COLO668 (cell line): ENCODE measurements around the gene TTC4.

Experiments used
- DNase-seq: peaks from one replicate; lab custom pipeline; 2025; ENCODE audit not compliant: unreplicated experiment; lab: John Stamatoyannopoulos, UW

The TTC4 gene, protein sequence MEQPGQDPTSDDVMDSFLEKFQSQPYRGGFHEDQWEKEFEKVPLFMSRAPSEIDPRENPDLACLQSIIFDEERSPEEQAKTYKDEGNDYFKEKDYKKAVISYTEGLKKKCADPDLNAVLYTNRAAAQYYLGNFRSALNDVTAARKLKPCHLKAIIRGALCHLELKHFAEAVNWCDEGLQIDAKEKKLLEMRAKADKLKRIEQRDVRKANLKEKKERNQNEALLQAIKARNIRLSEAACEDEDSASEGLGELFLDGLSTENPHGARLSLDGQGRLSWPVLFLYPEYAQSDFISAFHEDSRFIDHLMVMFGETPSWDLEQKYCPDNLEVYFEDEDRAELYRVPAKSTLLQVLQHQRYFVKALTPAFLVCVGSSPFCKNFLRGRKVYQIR

DNA sequence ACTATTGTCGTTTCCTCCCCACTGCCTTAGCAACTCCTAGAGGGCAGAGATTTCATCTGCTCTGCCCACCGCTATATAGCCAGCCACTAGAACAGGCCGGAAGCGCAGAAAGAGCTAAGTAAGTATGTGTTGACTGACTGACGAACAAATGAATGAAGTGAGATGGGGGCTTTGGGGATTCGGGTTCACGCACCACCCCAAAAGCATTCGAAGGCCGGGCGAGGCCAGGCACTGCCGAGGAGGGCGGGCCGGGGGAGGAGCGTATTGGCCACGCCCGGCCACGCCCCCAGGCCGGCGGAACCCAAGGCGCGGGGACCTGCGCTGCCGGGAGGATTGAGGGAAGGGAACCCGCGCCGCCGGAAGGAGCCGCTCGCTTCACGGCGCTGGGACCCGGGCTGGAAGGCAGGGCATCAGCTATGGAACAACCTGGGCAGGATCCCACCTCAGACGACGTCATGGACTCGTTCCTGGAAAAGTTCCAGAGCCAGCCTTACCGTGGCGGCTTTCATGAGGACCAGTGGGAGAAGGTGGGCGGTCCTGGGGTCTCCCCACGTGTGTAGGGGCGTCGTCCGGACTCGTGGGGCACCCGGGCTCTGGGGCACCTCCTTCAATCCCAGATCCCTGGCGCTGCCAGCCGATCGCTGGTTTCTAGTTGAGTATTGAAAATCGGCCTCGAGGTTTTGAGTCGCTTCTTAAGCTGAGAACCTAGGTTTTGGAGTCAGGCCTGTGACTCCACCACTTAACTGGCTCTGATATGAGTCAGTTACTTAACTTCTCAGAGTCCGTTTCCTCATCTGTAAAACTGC, at the start of gene TTC4:
Gene TTC4 (plus strand): TSS at position 369 of the 806 bp plus-strand sequence. CDS start 48 bp downstream, at position 417.
- DNase-seq = peak; percentile 97

DNA sequence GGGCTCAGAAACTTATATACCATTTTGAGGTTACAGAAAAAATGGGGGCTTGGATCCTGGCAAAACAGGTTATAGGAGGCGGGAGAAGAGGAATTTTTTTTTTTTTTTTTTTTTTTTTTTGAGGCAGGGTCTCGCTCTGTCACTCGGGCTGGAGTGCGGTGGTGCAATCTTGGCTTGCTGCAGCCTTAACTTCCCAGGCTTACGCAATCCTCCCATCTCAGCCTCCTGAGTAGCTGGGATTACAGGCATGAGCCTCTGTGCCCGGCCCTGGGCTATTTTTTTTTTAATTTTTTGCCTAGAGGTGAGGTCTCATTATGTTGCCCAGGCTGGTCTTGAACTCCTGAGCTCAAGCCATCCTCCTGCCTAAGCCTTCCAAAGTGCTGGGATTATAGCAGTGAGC, 49.3 kb upstream of the TTC4 start:
- no peak for DNase-seq

DNA sequence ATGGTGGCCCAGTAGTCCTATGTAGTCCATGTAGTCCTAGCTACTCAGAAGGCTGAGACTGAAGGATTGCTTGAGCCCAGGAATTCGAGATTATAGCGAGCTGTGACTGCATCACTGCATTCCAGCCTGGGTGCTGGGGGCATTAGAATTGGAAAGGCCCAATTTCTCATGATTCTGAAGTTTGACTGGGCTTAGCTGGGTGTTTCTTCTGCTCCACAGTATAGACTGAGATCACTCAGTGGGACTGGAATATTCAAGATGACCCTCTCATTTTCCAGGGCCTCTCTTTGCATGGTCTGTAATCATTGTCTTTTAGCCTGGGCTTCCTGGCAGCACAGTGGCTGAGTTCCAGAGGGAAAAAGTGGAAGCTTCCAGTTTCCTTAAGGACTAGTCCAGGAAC, 47.9 kb upstream of the TTC4 start:
- no peak for DNase-seq

DNA sequence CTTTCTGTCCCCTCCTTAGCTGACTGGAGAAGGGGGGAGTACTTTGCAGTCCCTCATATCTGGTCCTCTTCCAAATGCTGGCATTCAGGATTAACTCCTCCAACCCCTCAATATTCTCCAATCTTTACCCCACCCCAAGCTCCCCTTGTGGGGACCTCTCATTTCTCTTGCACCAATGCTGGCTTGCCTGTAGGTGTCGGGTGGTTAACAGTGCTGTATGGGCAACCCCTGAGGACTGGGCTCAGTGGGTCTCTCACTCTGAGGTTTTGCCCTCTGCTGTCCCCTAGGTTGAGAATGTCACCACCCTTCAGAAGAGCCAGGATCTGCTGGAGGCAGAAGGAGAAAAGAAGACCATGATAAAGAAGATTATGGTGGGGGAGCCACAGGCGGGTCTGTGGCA, 47.1 kb upstream of the TTC4 start:
- no peak for DNase-seq

DNA sequence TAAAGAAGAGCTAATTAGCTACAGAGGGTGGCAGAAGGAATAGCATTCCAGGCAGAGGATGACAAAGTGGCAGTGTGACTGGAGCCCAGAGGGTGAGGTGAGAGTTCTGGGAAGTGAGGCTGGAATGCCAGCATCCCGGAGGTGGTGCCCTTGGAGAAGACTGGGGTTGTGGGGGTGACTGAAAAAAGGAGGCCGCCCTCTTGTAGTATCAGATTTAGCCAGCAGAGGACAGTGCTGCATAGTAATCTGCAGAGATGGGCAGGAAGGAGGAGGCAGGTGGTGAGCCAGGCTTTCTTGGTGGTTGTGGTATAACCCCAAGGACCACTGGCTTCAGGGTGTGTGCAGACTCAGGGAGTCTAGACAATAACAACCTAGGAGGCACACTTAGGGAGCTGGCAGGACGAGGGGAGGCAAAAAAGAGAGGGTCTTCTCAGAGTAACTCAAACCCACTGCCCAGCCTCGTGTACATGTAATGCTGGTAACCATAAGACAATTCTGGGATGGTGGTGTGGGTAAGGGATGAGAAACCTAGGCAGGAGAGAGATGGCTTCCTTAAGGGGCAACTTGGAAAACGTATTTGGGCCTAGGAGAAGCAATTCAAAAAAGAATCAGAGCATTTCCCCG, 43.6 kb upstream of the TTC4 start:
- DNase-seq = peak; percentile 70

DNA sequence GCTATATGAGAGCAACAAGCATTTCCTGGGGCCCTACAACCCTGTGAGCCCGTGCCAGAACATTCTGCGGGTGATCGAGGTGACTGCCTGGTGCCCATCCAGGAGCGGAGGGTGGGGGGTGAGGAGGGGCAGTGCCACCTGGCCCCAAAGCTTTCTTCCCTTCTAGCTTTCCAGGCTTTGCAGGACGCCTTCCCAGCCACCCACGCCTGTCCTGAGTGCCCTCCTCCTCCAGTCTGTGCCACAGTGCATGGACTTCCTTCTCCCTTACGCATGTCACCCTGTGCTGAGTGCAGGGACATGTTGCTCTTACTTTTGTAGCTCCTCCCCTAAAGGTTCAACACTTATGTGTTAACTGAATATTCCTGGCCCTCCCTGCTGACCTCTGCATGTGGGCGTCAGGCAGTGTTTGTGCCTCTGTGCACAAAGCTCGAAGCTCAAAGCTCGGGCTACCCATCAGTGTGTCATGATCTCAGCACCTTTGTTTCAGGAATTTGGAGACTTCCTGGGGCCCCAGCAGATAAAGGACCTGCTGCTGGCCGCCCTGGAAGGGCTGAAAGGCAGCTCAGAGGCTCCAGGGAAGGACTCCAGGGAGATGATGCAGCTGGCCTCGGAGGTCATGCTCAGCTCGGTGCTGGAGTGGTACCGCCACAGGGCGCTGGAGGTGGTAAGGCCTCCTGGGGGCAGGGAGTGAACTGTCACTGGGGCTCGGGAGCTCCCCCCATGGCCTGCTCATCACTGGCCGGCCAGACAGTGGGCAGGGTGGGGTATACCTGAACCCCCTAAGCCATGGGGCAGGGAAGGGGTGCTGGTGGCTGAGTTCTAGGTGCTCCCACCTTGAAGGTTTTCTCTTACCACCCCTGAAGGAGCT, 36.7 kb upstream of the TTC4 start:
- DNase-seq = no peak

DNA sequence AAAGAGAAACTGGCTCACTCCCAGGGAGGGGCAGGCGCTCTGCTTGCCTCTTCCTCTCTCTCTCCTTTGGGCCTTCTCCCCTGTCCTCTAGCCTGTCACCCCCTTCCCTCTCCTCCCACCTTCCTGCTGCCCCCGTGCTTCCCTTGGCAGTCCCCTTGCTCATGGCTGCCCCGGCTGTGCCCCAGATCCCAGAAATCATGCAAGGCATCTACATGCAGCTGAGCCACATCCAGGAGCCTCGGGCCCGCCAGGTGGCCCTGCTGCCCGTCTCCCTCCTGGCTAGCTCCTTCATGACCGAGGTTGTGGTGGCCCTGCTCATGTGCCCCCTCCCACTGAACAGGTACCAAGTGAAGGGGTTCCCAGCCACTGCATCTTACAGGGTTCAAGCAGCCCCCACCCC, 36.0 kb upstream of the TTC4 start:
- no peak for DNase-seq

DNA sequence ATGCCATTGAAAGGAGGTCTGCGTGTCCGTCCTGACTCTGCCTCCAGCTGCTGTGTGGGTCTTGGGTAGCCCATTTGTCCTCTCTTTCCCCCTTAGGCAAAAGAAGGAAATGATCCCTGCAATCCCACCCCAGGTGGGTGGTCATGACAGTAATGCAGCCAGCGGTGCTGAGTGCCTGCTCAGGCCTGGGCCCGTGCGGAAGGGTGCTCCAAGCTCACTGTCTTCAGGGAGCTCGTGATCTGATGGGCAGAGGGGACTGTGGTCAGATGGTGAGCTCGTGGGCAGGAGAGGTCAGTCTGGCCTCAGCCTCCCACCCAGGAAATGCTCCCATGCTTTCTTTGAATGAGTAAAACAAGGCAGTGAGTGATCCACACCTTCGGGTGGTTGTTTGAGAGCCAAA, 35.3 kb upstream of the TTC4 start:
- no peak for DNase-seq

DNA sequence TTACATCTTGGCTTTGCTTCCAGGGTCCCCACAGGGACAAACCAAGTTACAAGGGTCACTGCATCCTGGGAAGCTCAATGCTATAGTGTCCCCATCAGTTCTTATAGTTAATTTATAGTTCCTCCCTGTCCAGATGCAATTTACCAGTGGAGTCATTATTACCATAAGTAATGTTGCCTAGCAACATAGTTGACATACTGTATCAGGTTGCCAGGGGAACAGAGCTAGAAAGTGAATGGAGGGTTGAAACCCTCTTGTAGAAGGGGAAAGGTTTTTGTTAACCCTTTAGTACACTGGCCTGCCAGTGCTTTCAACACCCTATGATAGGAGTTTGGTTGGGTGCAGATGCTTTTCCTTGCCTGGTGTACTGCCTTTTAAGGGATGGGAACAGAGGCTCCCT, 34.3 kb upstream of the TTC4 start:
- DNase-seq = peak; percentile 38

DNA sequence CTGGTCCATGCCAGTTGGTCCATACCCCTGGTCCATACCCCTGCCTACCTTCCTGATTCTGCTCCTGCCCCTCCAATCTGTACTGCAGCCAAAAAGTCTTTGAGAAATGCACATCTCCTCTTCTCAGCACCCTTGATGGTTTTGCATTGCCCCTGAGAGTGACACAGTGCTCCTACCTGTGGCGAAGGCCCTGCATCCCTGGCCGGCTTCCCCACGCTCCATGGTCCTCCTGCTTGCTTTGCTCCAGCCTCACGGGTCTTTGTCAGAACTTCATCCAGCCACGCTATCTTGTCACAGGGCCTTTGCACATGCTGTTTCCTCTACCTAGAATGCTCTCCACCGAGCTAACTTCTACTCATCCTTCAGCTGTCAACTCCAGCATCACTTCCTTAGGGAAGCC, 32.2 kb upstream of the TTC4 start:
- no peak for DNase-seq

DNA sequence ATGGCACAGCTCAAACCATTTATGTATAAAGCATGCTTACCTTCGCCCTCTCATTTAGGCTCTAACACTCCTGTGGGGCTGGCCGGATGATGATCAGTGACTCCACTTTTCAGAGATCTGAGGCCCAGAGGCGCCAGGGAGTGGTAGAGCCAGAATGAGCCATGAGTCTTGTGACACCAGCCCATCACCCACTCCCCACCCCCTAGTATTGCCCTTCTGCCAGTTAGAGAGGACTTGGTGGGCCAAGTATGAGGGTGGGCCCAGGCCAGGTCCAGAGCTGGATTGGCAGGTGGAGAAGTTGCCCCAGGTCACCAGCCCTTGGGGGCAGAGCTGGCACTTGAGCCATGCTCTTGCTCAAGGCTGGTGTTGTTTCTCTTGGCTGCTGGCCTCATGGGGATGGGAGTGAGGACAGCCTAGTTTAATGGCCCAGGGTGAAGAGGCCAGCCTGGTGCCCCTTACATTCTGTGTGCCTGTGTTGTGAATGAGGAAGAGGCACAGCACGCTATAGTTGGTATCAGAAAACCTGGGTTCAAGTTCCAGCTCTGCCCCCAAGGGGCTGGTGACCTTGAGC, 30.2 kb upstream of the TTC4 start:
- DNase-seq = no peak

DNA sequence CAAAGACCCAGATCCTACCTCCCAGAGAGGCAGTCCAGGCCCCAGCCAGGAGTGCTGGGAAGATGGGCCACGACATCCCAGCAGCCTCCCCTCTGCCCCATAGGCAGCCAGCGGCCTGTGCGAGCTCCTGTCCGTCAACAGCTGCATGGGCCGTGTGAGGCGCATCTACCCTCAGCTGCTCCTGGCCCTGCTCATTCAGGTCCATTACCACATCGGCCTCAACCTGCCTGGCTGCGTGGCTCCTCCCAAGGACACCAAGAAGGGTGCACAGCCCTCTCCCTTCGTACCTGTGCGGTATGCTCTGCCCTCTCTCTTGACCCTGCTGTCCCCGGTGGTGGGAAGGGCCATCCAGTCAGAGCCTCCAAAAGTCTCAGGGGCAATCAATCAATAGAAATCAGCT, 29.5 kb upstream of the TTC4 start:
- DNase-seq = no peak

DNA sequence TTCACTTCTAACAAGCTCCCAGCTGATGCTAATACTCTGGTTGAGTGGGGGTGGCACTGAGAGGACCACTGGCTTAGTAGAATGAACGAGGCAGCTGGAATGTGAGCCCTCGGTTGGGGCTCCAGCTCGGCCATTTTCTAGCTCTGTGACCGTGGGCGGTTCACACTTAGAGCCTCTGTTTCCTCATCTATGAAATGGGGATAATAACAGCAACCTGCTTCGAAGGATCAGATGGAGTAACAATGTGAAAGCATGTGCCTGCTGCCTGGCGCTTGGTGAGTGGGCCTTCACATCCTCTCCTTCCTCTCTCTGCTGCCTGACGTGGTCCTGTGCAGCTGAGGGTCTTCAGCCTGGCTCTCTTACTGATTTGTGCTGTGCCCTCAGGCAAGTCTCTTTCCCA, 20.9 kb upstream of the TTC4 start:
- DNase-seq = no peak

DNA sequence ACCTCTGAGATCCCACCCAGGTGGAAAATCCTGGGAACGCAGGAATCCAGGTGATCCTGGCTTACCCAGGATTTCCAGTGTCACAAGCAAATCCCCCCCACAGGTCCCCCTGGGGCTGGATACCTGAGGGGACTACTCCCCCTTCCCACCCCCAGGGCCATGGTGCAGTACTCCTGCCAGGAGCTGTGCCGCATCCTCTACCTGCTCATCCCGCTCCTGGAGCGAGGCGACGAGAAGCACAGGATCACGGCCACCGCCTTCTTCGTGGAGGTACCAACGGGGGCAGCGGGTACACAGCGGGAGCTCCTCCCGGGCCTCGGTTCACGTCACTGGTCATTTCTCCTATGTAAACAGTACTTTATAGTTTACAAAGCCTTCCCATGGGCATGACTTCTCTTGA, 20.4 kb upstream of the TTC4 start:
- no peak for DNase-seq

DNA sequence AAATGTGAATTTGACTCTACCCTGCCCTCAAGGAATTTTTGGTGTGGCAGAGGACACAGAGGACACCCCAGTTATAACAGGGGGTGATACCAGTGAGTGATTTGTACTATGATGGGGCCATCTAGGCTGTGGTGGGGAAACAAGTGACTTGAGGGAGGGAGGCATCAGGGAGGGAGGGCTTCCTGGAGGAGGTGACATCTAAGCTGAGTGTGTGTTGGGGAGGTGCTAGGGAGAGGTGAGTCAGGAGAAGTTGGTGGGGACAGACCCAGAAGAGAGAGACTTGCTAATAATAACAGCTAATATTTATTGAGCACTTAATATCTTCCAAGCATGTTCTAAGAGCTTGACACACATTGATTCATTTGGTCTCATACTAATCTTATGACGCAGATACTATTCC, 19.9 kb upstream of the TTC4 start:
- no peak for DNase-seq

DNA sequence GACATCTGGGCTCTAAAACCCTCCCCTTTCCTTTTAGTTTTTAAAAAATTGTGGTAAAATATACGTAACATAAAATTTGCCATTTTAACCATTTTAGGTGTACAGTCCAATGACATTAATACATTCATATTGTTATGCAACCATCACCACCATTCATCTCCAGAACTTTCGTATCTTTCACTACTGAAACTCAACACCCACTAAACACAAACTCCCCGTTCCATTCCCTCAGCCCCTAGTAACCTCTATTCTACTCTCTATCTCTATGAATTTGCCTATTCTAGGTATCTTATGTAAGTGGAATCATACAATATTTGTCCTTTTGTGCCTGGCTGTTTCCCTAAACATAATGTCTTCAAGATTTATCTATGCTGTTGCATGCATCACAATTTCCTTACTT, 19.4 kb upstream of the TTC4 start:
- no peak for DNase-seq

DNA sequence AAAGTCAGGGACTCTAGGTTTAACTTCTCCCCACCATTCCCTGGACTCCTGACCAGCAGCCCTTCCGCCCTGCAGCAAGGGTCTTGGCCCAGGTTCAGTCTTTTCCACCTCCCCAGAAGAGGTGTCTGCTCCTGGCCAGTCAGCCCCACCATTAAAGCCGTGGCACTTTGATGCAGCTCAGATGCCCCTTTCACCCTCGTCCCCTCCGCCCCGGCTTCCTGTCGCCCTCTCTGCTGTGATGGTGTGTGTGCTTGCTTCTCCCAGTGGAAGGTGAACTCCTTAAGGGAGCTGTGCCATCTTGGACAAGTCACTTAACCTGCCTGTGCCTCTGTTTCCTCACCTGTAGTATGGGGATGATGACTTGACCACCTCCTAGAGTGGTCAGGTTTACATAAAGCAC, 17.8 kb upstream of the TTC4 start:
- no peak for DNase-seq

DNA sequence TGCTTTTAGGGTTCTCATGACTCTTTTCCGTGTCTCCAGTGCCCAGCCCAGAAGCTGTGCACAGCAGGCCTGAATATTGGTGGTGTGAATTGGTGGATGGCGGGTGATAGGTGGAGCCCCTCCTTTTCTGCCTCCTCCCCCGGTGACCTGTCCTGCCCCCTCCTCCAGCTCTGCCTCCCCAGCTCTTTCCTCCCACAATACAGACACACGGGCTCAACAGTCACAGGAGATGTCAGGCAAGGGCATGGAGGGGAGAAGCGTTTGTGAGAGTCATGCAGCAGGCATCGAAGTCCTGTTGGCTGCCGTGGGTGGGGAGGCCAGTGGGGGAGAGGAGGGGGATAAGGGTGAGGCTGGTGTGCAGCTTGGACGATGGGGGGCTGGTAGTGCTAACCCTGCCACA, 17.3 kb upstream of the TTC4 start:
- no peak for DNase-seq

DNA sequence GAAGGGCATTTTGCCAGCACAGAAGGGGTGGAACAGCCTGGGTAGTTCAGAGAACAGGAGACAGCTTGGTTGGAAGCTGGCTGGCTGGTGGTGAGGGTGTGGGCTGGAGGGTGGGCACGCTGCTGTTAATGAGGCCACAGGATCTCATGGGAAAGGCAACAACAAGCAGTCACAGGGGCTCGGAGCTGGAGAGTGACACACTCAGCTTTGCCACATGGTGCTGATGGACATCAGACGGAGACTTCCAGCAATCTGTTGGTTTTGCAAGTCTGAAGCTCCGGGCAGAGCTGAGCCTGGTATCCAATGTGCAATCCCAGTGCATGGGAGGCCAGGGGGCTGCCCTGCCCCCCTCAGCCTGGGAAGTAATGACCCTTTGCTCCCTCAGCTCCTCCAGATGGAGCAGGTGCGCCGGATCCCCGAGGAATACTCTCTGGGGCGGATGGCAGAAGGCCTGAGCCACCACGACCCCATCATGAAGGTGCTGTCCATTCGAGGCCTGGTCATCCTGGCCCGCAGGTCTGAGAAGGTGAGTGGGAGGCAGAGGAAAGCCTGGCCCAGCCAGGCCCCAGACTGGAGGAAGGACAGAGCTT, 15.6 kb upstream of the TTC4 start:
- no peak for DNase-seq

DNA sequence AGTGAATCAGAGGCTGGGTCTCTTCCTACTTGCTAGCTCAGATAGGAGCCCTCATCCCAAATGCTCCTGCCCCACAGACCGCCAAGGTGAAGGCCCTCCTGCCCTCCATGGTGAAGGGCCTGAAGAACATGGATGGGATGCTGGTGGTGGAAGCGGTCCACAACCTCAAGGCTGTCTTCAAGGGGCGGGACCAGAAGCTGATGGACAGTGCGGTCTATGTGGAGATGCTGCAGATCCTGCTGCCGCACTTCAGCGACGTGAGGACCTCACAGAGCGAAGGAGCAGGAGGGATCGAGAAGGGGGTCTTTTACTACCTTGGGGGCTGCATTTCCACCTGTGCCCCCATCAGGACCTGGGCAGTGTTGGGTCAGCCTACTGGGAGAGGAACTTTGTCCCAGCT, 14.6 kb upstream of the TTC4 start:
- no peak for DNase-seq
